ENCODE results near the gene CLDN16.

The CLDN16 gene, protein sequence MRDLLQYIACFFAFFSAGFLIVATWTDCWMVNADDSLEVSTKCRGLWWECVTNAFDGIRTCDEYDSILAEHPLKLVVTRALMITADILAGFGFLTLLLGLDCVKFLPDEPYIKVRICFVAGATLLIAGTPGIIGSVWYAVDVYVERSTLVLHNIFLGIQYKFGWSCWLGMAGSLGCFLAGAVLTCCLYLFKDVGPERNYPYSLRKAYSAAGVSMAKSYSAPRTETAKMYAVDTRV

DNA sequence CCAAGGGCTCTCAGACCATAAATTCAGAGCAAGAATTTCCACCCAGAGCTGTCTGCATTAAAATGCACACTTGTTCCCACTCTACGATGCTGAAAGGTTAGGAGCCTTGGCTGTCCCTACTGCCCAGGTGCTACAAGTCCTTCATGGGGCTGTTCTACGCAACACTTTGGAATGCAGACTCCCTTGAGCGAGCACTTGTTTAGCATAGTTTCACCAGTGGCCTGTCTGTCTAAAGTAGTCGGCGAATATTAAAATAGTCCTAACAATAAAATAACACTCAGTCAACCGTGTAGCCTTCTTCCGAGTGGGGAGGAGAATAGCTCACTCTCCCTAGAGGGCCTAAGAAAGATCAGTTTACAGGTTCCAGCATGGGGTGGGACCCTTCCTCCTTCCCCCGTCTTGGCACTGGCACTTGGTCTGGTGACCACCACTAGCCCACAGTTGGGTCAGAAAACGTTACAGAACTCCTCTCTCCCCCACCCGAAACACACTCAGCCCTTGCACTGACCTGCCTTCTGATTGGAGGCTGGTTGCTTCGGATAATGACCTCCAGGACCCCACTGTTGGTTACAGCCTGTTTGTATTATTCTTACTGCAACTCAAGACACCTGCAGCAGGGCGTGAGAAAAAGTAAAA lies at the start of gene CLDN16:
Gene CLDN16 (plus strand): TSS at position 586 of the 636 bp plus-strand sequence. CDS start 167 bp downstream, outside the sequence.
- H3K4me1 Mint-ChIP-seq (ENCODE audit: low read depth): peaks cover 1% of the 10 kb centered on the region
- H3K27me3 Mint-ChIP-seq: peaks cover 9% of the 10 kb centered on the region
- no peaks in the 10 kb centered on the region for H3K9me3 Mint-ChIP-seq
- no peak for DNase-seq
- no peaks in the 10 kb centered on the region for H3K36me3 Mint-ChIP-seq (ENCODE audit: low read depth)
- H3K4me3 Mint-ChIP-seq: no peak within 1 kb of the TSS
- H3K27ac Mint-ChIP-seq: no peak within 1 kb of the TSS

DNA sequence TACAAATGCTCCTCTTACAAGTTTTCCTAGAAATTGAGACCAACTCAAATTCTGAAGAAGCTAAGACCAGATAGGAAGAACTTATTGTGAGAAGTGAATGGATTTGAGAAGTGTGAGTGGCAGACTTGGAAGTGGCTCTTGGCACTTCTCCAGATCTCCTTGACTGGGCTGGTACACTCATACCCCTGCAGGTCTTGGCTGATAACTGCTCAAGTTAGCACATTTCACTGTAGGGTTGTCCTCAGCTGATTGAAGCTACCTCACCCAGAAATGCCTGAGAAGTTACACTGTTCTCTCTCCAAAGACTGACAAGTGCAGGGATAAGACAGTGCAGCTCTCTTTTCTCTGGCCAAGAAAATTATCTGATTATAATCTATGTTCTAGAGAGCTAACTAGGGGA lies 49.2 kb upstream of the CLDN16 start:
- Mint-ChIP-seq H3K4me3 (no peak overlapping the region), H3K9me3 (peaks cover 3% of the 10 kb centered on the region), H3K27ac (no peak overlapping the region), H3K4me1 (ENCODE audit: low read depth) (peaks cover 5% of the 10 kb centered on the region), H3K36me3 (ENCODE audit: low read depth) (no peaks in the 10 kb centered on the region), H3K27me3 (peaks cover 7% of the 10 kb centered on the region)
- DNase-seq: no peak

DNA sequence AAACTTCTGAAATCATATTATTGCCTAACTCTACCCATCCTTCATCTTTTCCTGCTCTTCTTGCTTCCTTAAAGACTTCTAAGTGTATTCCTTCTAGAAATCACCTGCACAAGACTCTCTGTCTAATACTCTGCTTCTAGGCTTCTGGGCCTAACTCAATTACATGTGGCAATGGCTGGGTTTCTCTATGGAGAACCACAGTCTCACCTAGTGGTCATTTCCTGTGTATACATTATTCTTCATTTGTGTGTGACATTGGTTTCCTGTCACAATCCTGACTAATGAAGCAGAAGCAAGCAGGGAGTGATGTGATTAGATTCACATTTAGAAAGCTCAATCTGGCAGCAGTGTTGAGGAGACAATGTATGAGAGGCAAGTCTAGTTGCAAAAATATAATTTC lies 48.8 kb upstream of the CLDN16 start:
- no peak overlapping the region for H3K27ac Mint-ChIP-seq
- DNase-seq: no peak

DNA sequence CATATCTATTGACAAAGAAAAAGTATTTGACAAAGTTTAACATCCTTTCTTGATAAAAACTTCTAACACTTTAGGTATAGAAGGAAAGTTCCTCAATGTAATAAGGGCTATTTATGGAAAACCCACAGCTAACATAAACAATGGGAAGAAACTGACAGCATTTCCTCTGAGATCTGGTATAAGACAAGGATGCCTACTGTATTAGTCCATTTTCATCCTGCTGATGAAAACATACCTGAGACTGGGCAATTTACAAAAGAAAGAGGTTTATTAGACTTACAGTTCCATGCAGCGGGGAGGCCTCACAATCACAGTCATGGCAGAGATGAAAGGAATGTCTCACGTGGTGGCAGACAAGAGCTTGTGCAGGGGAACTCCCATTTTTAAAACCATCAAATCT lies 47.9 kb upstream of the CLDN16 start:
- H3K27me3 Mint-ChIP-seq: peaks cover 7% of the 10 kb centered on the region
- H3K4me1 Mint-ChIP-seq (ENCODE audit: low read depth): peaks cover 5% of the 10 kb centered on the region
- DNase-seq: no peak
- no peak overlapping the region for H3K27ac Mint-ChIP-seq
- H3K9me3 Mint-ChIP-seq: peaks cover 3% of the 10 kb centered on the region
- H3K36me3 Mint-ChIP-seq (ENCODE audit: low read depth): no peaks in the 10 kb centered on the region
- no peak overlapping the region for H3K4me3 Mint-ChIP-seq

More for the DNA sequence above, 48.8 kb upstream of the CLDN16 start:
- Mint-ChIP-seq H3K4me1 (ENCODE audit: low read depth) (peaks cover 5% of the 10 kb centered on the region), H3K4me3 (no peak overlapping the region), H3K36me3 (ENCODE audit: low read depth) (no peaks in the 10 kb centered on the region), H3K9me3 (peaks cover 3% of the 10 kb centered on the region), H3K27me3 (peaks cover 7% of the 10 kb centered on the region)

DNA sequence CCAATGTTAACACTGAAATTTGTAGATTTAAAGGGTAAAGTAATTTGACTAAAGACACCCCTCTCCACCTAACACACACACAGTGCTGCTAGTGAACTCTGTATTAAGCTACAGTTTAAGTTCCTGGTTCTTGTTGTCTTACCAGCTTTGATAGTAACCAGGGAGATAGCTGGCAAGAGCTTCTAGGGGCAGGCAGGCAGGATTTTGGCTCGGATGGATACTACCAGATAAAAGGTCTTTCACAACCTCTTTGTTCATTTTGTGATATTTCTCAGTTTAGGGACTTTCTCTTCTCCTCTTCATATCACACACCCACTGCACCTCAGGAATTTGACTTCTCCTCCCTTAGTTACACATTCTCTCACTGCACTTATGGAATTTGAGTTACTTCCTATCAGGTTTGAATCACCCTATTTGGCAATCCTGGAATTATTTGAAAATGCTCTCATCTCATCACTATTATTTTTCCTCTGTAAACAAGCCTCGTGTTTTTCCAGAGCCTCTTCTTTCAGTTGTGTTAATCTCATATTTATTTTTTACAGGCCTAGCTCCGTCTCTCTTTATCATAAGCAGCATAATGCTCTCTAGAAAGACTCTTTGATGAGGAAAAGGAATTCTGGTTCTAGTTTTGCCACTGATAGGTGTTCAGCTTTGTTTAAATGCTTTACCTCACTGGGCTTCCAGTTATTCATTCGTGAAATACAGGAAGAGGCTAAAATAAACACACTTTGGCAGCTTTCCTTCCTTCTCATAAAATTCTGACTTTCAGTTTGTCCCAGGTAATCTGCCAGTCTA lies 42.7 kb upstream of the CLDN16 start:
- Mint-ChIP-seq H3K4me1 (ENCODE audit: low read depth) (peaks cover under 1% of the 10 kb centered on the region), H3K4me3 (no peak overlapping the region), H3K27ac (no peak overlapping the region), H3K9me3 (peaks cover 6% of the 10 kb centered on the region), H3K27me3 (peaks cover 13% of the 10 kb centered on the region), H3K36me3 (ENCODE audit: low read depth) (no peaks in the 10 kb centered on the region)
- DNase-seq: no peak

DNA sequence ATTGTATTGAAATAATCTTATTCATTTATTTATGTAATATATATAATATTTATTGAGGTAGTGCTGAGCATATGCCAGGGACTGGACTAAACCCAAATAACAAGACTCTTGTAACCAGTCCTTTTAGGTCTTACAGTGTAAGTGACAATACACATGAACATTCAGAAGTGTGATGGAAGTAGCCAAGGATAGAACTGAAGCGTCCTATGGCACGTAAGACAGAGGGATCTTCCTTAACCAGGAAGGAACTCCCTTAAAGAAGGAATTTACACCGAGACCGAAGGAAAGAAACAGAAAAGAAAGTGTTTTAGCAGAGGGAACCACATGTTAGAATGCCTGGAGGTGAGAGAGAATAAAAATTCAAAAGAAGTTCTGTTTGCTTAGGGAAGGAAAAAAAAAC lies 42.1 kb upstream of the CLDN16 start:
- Mint-ChIP-seq H3K4me1 (ENCODE audit: low read depth) (no peaks in the 10 kb centered on the region), H3K9me3 (peaks cover 5% of the 10 kb centered on the region), H3K36me3 (ENCODE audit: low read depth) (no peaks in the 10 kb centered on the region), H3K4me3 (no peak overlapping the region), H3K27me3 (peaks cover 13% of the 10 kb centered on the region), H3K27ac (no peak overlapping the region)
- no peak for DNase-seq

DNA sequence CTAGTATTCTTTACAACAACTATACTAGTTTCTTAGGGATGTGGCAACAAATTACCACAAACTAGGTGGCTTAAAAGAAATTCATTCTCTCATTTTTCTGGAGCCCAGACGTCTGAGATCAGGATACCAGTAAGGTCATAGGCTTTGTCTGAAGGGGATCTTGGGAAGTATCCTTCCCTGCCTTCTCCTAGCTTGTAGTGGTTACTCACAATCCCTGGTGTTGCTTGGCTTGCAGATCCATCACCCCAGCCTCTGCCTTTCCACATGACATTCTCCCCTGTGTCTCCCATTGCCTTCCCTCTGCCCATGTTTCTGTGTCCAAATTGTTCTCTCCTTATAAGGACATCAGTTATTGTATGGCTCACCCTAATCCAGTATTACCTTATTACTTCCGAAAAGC lies 41.4 kb upstream of the CLDN16 start:
- Mint-ChIP-seq H3K27me3 (peaks cover 12% of the 10 kb centered on the region), H3K27ac (no peak overlapping the region), H3K4me1 (ENCODE audit: low read depth) (no peaks in the 10 kb centered on the region), H3K9me3 (peaks cover 5% of the 10 kb centered on the region), H3K36me3 (ENCODE audit: low read depth) (no peaks in the 10 kb centered on the region), H3K4me3 (no peak overlapping the region)
- no peak for DNase-seq

DNA sequence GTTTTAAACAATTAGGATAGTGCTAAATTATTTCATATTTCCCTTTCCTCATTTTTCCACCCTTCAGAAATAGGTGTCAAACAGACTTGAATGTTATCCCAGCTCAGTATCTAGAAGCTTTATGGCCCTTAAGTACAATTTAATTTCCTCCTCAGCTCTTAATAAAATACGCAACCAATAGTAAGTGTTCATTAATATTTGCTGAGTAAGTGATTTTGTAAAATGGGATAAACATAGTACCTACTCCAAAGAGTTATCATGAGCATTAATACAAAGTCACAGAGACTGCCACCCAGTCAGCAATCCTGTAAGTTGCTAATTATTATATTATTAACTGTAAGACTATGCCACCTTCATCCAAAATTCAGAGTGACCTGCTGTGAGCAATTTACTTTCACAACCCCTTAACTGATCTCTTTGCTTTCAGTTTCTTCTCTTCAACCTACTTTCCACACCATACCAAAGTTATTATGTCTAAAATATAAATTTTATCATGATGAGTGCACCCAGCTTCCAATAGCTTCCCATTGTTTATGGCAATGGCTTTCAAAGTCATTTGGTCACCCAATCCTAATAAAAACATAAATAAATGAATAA lies 35.0 kb upstream of the CLDN16 start:
- no peak overlapping the region for H3K4me3 Mint-ChIP-seq
- peaks cover 5% of the 10 kb centered on the region for H3K9me3 Mint-ChIP-seq
- peaks cover 3% of the 10 kb centered on the region for H3K27me3 Mint-ChIP-seq
- no peaks in the 10 kb centered on the region for H3K4me1 Mint-ChIP-seq (ENCODE audit: low read depth)
- no peak for DNase-seq
- no peak overlapping the region for H3K27ac Mint-ChIP-seq
- H3K36me3 Mint-ChIP-seq (ENCODE audit: low read depth): no peaks in the 10 kb centered on the region

DNA sequence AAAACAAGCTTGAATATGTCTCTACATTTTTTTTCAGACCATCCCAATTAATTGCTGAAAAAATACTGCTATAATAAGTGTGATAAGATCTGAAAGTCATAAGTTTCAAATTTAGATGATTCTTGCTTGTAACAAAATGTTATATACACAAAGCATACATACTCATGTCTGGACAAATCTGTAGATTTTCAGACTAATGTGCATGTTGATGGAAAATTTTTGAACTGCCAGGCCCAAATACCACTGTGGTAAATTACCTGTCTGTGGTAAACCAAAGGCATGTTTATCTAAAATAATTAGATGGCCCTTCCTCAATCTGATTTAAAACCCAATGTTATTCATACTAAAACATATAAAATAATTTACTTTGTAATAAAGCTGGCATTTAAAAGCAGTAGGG lies 31.7 kb upstream of the CLDN16 start:
- H3K36me3 Mint-ChIP-seq (ENCODE audit: low read depth): no peaks in the 10 kb centered on the region
- no peaks in the 10 kb centered on the region for H3K4me1 Mint-ChIP-seq (ENCODE audit: low read depth)
- DNase-seq: no peak
- H3K9me3 Mint-ChIP-seq: no peaks in the 10 kb centered on the region
- no peak overlapping the region for H3K4me3 Mint-ChIP-seq
- H3K27ac Mint-ChIP-seq: no peak overlapping the region
- H3K27me3 Mint-ChIP-seq: peaks cover 3% of the 10 kb centered on the region

DNA sequence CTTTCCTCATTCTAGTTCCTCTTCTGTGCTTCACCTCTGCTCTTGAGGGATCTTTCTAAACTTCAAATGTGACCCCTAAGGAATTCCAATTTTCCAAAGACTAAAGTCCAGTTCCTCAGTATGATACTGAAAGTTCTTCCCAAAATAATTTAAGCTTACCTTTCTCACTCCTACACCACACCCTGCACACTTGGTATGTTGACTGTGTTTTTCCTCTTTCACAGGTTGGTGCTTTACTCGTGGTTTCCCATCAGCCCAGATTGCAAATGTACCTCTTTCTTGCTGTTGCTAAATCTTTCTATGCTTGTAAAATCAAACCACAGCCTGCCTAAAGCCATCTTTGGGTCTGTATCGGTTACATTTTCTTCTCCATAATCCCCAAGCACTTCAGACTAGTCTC lies 30.5 kb upstream of the CLDN16 start:
- Mint-ChIP-seq H3K4me3 (no peak overlapping the region), H3K36me3 (ENCODE audit: low read depth) (no peaks in the 10 kb centered on the region), H3K4me1 (ENCODE audit: low read depth) (no peaks in the 10 kb centered on the region), H3K27ac (no peak overlapping the region), H3K9me3 (no peaks in the 10 kb centered on the region), H3K27me3 (peaks cover 7% of the 10 kb centered on the region)
- DNase-seq: no peak

DNA sequence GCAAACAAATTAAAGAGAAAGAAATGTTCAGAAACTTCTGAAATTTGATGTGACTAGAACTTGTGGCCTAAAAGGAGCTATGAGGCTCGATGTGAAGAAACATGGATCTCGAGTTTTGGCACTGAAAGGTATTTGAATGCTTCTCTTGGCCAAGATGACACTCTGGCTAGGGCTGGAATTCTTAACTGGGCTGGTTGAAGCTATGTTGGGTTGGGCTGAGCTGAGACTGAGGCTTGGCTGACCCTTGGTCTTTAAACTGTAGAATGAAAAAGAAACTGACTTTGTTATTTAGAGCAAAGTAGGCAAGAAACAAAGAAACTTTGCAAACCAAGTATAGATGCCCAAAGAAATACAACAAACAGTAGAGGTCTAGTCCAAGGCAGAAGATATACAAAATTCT lies 28.1 kb upstream of the CLDN16 start:
- no peak overlapping the region for H3K27ac Mint-ChIP-seq
- H3K27me3 Mint-ChIP-seq: peaks cover 5% of the 10 kb centered on the region
- no peaks in the 10 kb centered on the region for H3K36me3 Mint-ChIP-seq (ENCODE audit: low read depth)

DNA sequence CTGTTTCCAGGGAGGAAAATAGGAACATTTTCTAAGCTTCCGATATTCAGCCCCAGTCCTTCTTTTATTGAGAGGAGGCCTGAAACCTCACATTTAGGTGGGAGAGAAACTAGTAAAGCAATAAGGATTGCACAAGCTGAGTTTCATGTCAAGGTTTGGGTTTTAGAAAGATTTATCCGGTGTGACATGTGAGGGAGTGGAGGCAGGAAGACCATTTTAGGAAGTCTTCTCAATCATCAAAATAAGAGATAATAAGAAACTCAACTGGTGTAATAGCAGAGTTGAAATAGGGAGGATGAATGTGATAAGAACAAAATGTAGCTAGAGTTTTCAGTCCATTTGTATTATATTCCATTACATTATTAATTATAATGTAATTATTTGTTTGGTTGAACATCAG lies 27.7 kb upstream of the CLDN16 start:
- H3K27me3 Mint-ChIP-seq: peaks cover 4% of the 10 kb centered on the region
- no peaks in the 10 kb centered on the region for H3K36me3 Mint-ChIP-seq (ENCODE audit: low read depth)
- no peaks in the 10 kb centered on the region for H3K9me3 Mint-ChIP-seq
- no peak for DNase-seq
- H3K4me1 Mint-ChIP-seq (ENCODE audit: low read depth): no peaks in the 10 kb centered on the region
- no peak overlapping the region for H3K27ac Mint-ChIP-seq
- H3K4me3 Mint-ChIP-seq: no peak overlapping the region

More for the DNA sequence above, 28.1 kb upstream of the CLDN16 start:
- no peaks in the 10 kb centered on the region for H3K4me1 Mint-ChIP-seq (ENCODE audit: low read depth)
- DNase-seq: no peak
- no peaks in the 10 kb centered on the region for H3K9me3 Mint-ChIP-seq
- no peak overlapping the region for H3K4me3 Mint-ChIP-seq

DNA sequence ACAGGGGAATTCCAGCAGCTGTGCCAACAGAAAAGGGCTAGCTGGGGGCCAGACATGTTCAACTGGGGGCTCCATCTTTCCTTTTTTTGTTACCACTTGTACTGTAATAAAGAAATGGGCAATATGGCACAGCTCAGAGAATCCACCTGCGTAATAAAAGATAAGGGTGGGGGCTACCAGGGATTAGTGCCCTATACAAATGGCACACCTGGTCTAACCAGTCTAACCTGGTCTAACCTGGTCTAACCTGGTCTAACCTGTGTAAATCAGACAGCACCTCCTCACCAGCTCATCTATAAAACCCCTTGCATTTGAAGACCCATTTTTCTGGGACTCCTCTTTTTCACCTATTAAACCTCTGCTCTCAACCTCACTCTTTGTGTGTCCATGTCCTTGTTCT lies 26.2 kb upstream of the CLDN16 start:
- DNase-seq: no peak
- Mint-ChIP-seq H3K27me3 (peaks cover 4% of the 10 kb centered on the region), H3K4me3 (no peak overlapping the region), H3K4me1 (ENCODE audit: low read depth) (no peaks in the 10 kb centered on the region), H3K36me3 (ENCODE audit: low read depth) (no peaks in the 10 kb centered on the region), H3K9me3 (no peaks in the 10 kb centered on the region), H3K27ac (no peak overlapping the region)

DNA sequence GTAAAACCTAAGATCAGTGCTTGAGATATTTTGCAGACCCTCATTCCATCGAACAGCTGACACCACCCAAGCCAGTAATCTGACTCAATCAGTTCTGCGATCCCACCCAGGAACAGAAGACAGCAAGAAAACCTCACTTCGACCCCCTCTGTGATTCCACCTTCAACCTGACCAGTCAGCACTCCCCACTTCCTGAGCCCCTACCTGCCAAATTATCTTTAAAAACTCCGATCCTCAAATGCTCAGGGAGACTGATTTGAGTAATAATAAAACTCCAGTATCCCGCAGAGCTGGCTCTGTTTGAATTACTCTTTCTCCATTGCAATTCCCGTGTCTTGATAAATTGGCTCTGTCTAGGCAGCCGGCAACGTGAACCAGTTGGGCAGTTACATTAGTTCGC lies 25.7 kb upstream of the CLDN16 start:
- no peak for DNase-seq
- no peaks in the 10 kb centered on the region for H3K4me1 Mint-ChIP-seq (ENCODE audit: low read depth)
- no peaks in the 10 kb centered on the region for H3K9me3 Mint-ChIP-seq
- no peak overlapping the region for H3K27ac Mint-ChIP-seq
- H3K27me3 Mint-ChIP-seq: peaks cover 4% of the 10 kb centered on the region
- no peak overlapping the region for H3K4me3 Mint-ChIP-seq
- H3K36me3 Mint-ChIP-seq (ENCODE audit: low read depth): no peaks in the 10 kb centered on the region

DNA sequence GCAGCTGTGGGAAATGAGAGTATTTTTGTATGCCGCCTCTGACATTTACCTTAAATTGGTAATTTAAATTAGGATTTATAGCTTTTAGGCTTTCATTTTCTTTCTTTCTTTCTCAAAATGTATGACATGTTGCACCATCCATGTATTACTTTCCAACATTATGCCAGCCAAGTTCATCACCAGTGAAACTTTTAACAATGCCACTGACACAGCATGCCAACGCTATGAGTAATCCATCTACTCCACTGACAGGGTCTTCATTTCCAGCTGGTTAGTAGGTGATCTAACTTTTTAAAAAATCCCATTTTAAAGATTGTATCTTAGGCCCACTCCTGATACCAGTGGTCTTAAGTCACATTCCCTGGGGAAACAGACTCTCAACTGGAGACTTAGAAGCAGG lies 21.8 kb upstream of the CLDN16 start:
- H3K27ac Mint-ChIP-seq: no peak overlapping the region
- no peak for DNase-seq

More for the DNA sequence above, 21.8 kb upstream of the CLDN16 start:
- Mint-ChIP-seq H3K4me1 (ENCODE audit: low read depth) (no peaks in the 10 kb centered on the region), H3K9me3 (no peaks in the 10 kb centered on the region), H3K36me3 (ENCODE audit: low read depth) (no peaks in the 10 kb centered on the region), H3K4me3 (no peak overlapping the region), H3K27me3 (peaks cover 8% of the 10 kb centered on the region)
